Fibroblast of pulmonary artery (primary cell): ENCODE measurements around the gene CCT5.

Experiments
- DNase-seq: peaks from one replicate; pipeline ENCODE4 v3.0.0-alpha.2; 2010; ENCODE audit warnings: low read depth
- H3K4me3 ChIP-seq: replicated peaks from 2 replicates; pipeline ENCODE4 v1.5.1; 2011; ENCODE audit warnings: low read depth, mild to moderate bottlenecking, control low read depth, low read length, moderate library complexity
- CTCF ChIP-seq: IDR thresholded peaks from 2 replicates; pipeline ENCODE4 v1.5.1; 2011; ENCODE audit warnings: mild to moderate bottlenecking, control low read depth, low read length, inconsistent platforms; ENCODE audit errors: missing control alignments

Gene CCT5

GRCh38 chr5:10228288-10228687 is 21.8 kb upstream of the CCT5 start:
- TF ChIP-seq CTCF: no peak
- H3K4me3 ChIP-seq: no peak overlapping the region
- DNase-seq: no peak

- peak; percentile 33 for DNase-seq
- no peak overlapping the region for H3K4me3 ChIP-seq
Measured at GRCh38 chr5:10229306-10230048, 20.6 kb upstream of the CCT5 start.

GRCh38 chr5:10232386-10232785 is 17.7 kb upstream of the CCT5 start:
- TF ChIP-seq CTCF: no peak
- DNase-seq: no peak
- H3K4me3 ChIP-seq: no peak overlapping the region

More at GRCh38 chr5:10229306-10230048, 20.6 kb upstream of the CCT5 start:
- peak; percentile 37 for TF ChIP-seq CTCF

GRCh38 chr5:10233011-10233410 is 17.1 kb upstream of the CCT5 start:
- TF ChIP-seq CTCF: no peak
- DNase-seq: no peak

GRCh38 chr5:10233505-10233904 is 16.6 kb upstream of the CCT5 start:
- TF ChIP-seq CTCF: peak; percentile 28
- H3K4me3 ChIP-seq: no peak overlapping the region
- peak; percentile 80 for DNase-seq

More at GRCh38 chr5:10233011-10233410, 17.1 kb upstream of the CCT5 start:
- no peak overlapping the region for H3K4me3 ChIP-seq

GRCh38 chr5:10235350-10235749 is 14.7 kb upstream of the CCT5 start:
- no peak for DNase-seq
- H3K4me3 ChIP-seq: no peak overlapping the region
- TF ChIP-seq CTCF: no peak
